Embryonic facial prominence (tissue), 1 donor: ENCODE data around the gene COPG1.
"Not testable (repeated sequence)": the region's sequence is repeated elsewhere in the genome, so short reads cannot be mapped to it uniquely, and the experiment has no call there.

Experiments
- DNase-seq: peaks from one replicate; pipeline ENCODE4 v3.0.0-alpha.2; 2016; ENCODE audit errors: extremely low spot score

COPG1 gene

GRCh38 chr3:129249284-129250065 is at the start of gene COPG1:
Gene COPG1 (plus strand): TSS chr3:129249606. CDS start chr3:129249710, 104 bp downstream.
- peak; percentile 74 for DNase-seq

- DNase-seq: no peak
These were observed 44.9 kb upstream of the COPG1 start for GRCh38 chr3:129204473-129204872.

- no peak for DNase-seq
These were observed 44.1 kb upstream of the COPG1 start for GRCh38 chr3:129205109-129205832.

- no peak for DNase-seq
These were observed 41.9 kb upstream of the COPG1 start for GRCh38 chr3:129207479-129207878.

GRCh38 chr3:129211345-129211744 is 38.1 kb upstream of the COPG1 start:
- no peak for DNase-seq

- no peak for DNase-seq
These were observed 37.6 kb upstream of the COPG1 start for GRCh38 chr3:129211772-129212171.

- DNase-seq: no peak
These were observed 36.2 kb upstream of the COPG1 start for GRCh38 chr3:129213238-129213637.

- no peak for DNase-seq
These were observed 30.7 kb upstream of the COPG1 start for GRCh38 chr3:129218742-129219141.

GRCh38 chr3:129224387-129224786 is 25.0 kb upstream of the COPG1 start:
- not testable (repeated sequence) for DNase-seq

- DNase-seq: no peak
These were observed 24.4 kb upstream of the COPG1 start for GRCh38 chr3:129224984-129225393.

- DNase-seq: no peak
These were observed 23.0 kb upstream of the COPG1 start for GRCh38 chr3:129226374-129226773.

- no peak for DNase-seq
These were observed 20.4 kb upstream of the COPG1 start for GRCh38 chr3:129228891-129229585.

GRCh38 chr3:129230311-129231019 is 18.9 kb upstream of the COPG1 start:
- DNase-seq: no peak

GRCh38 chr3:129231331-129232119 is 17.9 kb upstream of the COPG1 start:
- no peak for DNase-seq

GRCh38 chr3:129233538-129233937 is 15.9 kb upstream of the COPG1 start:
- DNase-seq: no peak

- no peak for DNase-seq
These were observed 15.0 kb upstream of the COPG1 start for GRCh38 chr3:129234441-129234840.

GRCh38 chr3:129235344-129235917 is 14.0 kb upstream of the COPG1 start:
- no peak for DNase-seq

- DNase-seq: no peak
These were observed 10.3 kb upstream of the COPG1 start for GRCh38 chr3:129238945-129239705.

GRCh38 chr3:129239991-129240390 is 9.4 kb upstream of the COPG1 start:
- no peak for DNase-seq

GRCh38 chr3:129240436-129240835 is 9.0 kb upstream of the COPG1 start:
- no peak for DNase-seq
